Measurements from ENCODE around the gene PAFAH1B2. TPM values are rescaled to one million over a fixed set of nuclear protein-coding genes. Genes with fewer than 3 reads are reported as not detected.

Gene PAFAH1B2
- total RNA-seq, 1 experiment from 2014 or later = 153 TPM

DNA sequence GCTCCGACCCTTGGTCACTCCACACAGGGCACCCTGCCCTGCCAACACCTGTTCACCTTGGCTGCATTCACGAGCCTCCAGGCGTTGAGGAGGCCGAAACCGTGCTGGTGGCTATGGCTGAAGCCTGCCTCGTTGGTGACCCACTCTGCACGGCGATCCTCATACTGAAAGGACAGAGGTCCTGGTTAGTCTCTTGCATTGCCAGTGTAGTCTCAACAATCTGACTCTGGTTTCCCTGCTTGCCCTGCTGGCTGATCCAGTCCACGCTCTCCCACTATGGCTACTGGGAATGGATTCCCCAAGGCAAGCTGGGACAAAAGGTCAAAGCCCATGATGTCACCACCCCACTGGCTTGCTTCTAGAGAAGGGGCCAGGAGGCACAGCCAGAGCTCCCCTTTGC, 74.9 kb downstream of the PAFAH1B2 start:
- no peaks in the 10 kb centered on the region for H3K27me3 ChIP-seq (replicated peaks; ENCODE audit: insufficient read depth, low read depth, low read length, poor library complexity)
- BruUV-seq (replicated peaks) = no TSS peak
- no peak overlapping the region for H3K4me3 ChIP-seq (ENCODE audit: low read depth, low read length, poor library complexity, severe bottlenecking)
- H3K36me3 ChIP-seq (ENCODE audit: insufficient read depth, low read length, poor library complexity, severe bottlenecking) = peaks cover 10% of the 10 kb centered on the region
- H3K4me1 ChIP-seq (ENCODE audit: insufficient read depth, low read length, poor library complexity, severe bottlenecking) = peaks cover 23% of the 10 kb centered on the region
- no peaks in the 10 kb centered on the region for H3K9me3 ChIP-seq (ENCODE audit: low read depth, low read length, poor library complexity, severe bottlenecking)
- intact Hi-C loops (cut with micrococcal nuclease; ENCODE audit: unreplicated experiment) = no loop called here
- DNase-seq (ENCODE audit: low spot score) = no peak
- TF ChIP-seq, protein P1, sequence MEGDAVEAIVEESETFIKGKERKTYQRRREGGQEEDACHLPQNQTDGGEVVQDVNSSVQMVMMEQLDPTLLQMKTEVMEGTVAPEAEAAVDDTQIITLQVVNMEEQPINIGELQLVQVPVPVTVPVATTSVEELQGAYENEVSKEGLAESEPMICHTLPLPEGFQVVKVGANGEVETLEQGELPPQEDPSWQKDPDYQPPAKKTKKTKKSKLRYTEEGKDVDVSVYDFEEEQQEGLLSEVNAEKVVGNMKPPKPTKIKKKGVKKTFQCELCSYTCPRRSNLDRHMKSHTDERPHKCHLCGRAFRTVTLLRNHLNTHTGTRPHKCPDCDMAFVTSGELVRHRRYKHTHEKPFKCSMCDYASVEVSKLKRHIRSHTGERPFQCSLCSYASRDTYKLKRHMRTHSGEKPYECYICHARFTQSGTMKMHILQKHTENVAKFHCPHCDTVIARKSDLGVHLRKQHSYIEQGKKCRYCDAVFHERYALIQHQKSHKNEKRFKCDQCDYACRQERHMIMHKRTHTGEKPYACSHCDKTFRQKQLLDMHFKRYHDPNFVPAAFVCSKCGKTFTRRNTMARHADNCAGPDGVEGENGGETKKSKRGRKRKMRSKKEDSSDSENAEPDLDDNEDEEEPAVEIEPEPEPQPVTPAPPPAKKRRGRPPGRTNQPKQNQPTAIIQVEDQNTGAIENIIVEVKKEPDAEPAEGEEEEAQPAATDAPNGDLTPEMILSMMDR (conservative IDR thresholded peaks at IDR 0.05; ENCODE audit: low read depth, low read length) = no peak
- TF ChIP-seq EZH2 (IDR thresholded peaks at IDR 0.05; ENCODE audit: borderline replicate concordance, low read depth, low read length, poor library complexity, severe bottlenecking) = no peak
- ChIA-PET POLR2A (ENCODE audit: low non-redundant PET) (no interaction called here), CTCF (interaction anchor here (0.8 kb wide), 1 partner anchor 37 kb away, joined by 3 read pairs; no protein-coding TSS in a partner anchor)
- H3K27ac ChIP-seq (ENCODE audit: low read depth, low read length, poor library complexity, severe bottlenecking) = no peak overlapping the region

DNA sequence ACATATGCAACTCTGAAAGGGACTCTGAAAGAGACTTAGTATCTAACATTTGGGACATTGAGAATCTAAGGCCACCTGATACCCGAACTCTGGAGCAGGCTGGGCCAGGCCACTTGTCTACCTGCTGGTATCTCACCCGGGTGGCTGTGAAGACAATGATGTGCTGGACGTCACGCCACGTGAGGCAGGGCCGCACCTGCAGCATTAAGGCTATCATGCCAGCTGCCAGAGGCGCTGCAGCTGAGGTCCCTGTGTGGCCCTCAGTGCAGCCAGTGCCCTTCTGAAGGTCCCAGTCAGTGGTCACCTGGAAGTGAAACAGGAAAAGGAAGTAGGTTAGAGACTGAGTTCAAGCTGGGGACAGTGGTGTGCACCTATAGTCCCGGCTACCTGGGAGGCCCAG, 75.4 kb downstream of the PAFAH1B2 start:
- POLR2A ChIA-PET (ENCODE audit: low non-redundant PET) = no interaction called here
- intact Hi-C loops (cut with micrococcal nuclease; ENCODE audit: unreplicated experiment) = no loop called here

DNA sequence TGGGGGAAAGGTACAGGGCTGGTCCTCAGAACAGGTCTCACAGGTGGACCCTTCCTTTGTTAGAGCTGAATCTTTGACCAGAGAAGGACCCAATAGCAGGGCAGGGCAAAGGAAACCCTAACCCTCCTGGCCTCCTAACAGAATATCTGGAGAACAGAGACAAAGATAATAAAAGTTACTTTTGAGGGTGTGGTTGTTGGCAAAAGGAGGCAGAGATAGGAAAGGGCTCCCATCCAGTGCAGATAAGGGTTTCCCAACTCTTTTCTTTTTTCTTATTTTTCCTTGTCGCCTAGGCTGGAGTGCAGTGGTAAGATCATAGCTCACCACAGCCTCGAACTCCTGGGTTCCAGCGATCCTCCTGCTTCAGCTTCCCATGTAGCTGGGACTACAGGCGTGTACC, 75.9 kb downstream of the PAFAH1B2 start:
- Histone ChIP-seq H3K4me3 (ENCODE audit: low read depth, low read length, poor library complexity, severe bottlenecking) (no peak overlapping the region), H3K4me1 (ENCODE audit: insufficient read depth, low read length, poor library complexity, severe bottlenecking) (peaks cover 23% of the 10 kb centered on the region), H3K36me3 (ENCODE audit: insufficient read depth, low read length, poor library complexity, severe bottlenecking) (peaks cover 10% of the 10 kb centered on the region), H3K9me3 (ENCODE audit: low read depth, low read length, poor library complexity, severe bottlenecking) (no peaks in the 10 kb centered on the region), H3K27me3 (replicated peaks; ENCODE audit: insufficient read depth, low read depth, low read length, poor library complexity) (no peaks in the 10 kb centered on the region), H3K27ac (ENCODE audit: low read depth, low read length, poor library complexity, severe bottlenecking) (no peak overlapping the region)
- DNase-seq (ENCODE audit: low spot score) = no peak
- intact Hi-C loops (cut with micrococcal nuclease; ENCODE audit: unreplicated experiment) = no loop called here
- no TSS peak for BruUV-seq (replicated peaks)
- CTCF ChIA-PET = no interaction called here
- no peak for TF ChIP-seq EZH2 (IDR thresholded peaks at IDR 0.05; ENCODE audit: borderline replicate concordance, low read depth, low read length, poor library complexity, severe bottlenecking)
- TF ChIP-seq, protein P1 (conservative IDR thresholded peaks at IDR 0.05; ENCODE audit: low read depth, low read length) = no peak
- POLR2A ChIA-PET (ENCODE audit: low non-redundant PET) = no interaction called here

More for the DNA sequence above, 75.4 kb downstream of the PAFAH1B2 start:
- CTCF ChIA-PET = no interaction called here
- Histone ChIP-seq H3K4me3 (ENCODE audit: low read depth, low read length, poor library complexity, severe bottlenecking) (no peak overlapping the region), H3K9me3 (ENCODE audit: low read depth, low read length, poor library complexity, severe bottlenecking) (no peaks in the 10 kb centered on the region), H3K36me3 (ENCODE audit: insufficient read depth, low read length, poor library complexity, severe bottlenecking) (peaks cover 10% of the 10 kb centered on the region), H3K27ac (ENCODE audit: low read depth, low read length, poor library complexity, severe bottlenecking) (no peak overlapping the region), H3K27me3 (replicated peaks; ENCODE audit: insufficient read depth, low read depth, low read length, poor library complexity) (no peaks in the 10 kb centered on the region), H3K4me1 (ENCODE audit: insufficient read depth, low read length, poor library complexity, severe bottlenecking) (peaks cover 23% of the 10 kb centered on the region)
- no peak for TF ChIP-seq EZH2 (IDR thresholded peaks at IDR 0.05; ENCODE audit: borderline replicate concordance, low read depth, low read length, poor library complexity, severe bottlenecking)
- TF ChIP-seq, protein P1 (conservative IDR thresholded peaks at IDR 0.05; ENCODE audit: low read depth, low read length) = no peak
- no TSS peak for BruUV-seq (replicated peaks)
- no peak for DNase-seq (ENCODE audit: low spot score)
